HCT116 (cell line): ENCODE data around the gene VCPKMT. TPM values are rescaled to one million over a fixed set of nuclear protein-coding genes. Genes with fewer than 3 reads are reported as not detected.

Experiments used
- ATAC-seq: fragments of 200-7000 bp; cut with Tn5 transposase; 2 replicates; pipeline ENCODE4 v1.9.1; 2020; ENCODE audit warnings: mild to moderate bottlenecking, moderate library complexity
- BruUV-seq: library from RNA; stranded (reverse); fragments of 400-500 nt; replicated peaks from 2 replicates; lab custom pipeline; 2021; lab: Mats Ljungman, UMichigan
- CTCF ChIA-PET: fragments of 300-600 bp; sonication (Branson Sonifier 250); formaldehyde crosslinking; loops from one replicate; lab custom pipeline; 2021; ENCODE audit warnings: antibody characterized with exemption; lab: Charles Lee
- POLR2A ChIA-PET: fragments of 300-600, 350-600 bp; sonication (Branson Sonifier 250); formaldehyde crosslinking; loops from one replicate; lab custom pipeline; 2021; ENCODE audit warnings: antibody characterized with exemption; lab: Charles Lee
- RAD21 ChIA-PET, 2 experiments: fragments of 300-600 bp; sonication (Branson Sonifier 250); formaldehyde crosslinking; loops; one replicate each; lab custom pipeline; 2023; ENCODE audit warnings: low total read pairs in 2 of 2; ENCODE audit not compliant: uncharacterized antibody in 2 of 2, unreplicated experiment in 2 of 2, low non-redundant PET in 1 of 2; lab: Charles Lee
- DNase-seq: peaks from one replicate; pipeline ENCODE4 v3.0.0-alpha.2; 2010; ENCODE audit warnings: low read depth, low spot score
- H2AFZ ChIP-seq: fragments of 200-600 bp; shearing (Covaris generic), sonication (generic); 2 replicates; pipeline ENCODE4 v1.6.1; 2017; ENCODE audit warnings: low read depth, mixed run types, mixed read lengths, antibody characterized with exemption, low read length; ENCODE audit not compliant: poor library complexity, severe bottlenecking
- H3K27ac ChIP-seq: 2 replicates; pipeline ENCODE4 v1.5.1; 2012; ENCODE audit warnings: low read depth, low read length
- H3K27me3 ChIP-seq: fragments of 200-600 bp; sonication (generic); 2 replicates; pipeline ENCODE4 v1.6.1; 2016; ENCODE audit warnings: mixed run types, low read length, mixed read lengths; ENCODE audit not compliant: insufficient read depth
- H3K36me3 ChIP-seq, 2 experiments: fragments of 200-500 bp in 1 of 2; fragments of 200-600 bp in 1 of 2; sonication (Bioruptor generic) in 1 of 2; sonication (generic) in 1 of 2; 2 replicates each; pipeline versions ENCODE4 v1.5.1 to v1.6.1; 2014 to 2016; ENCODE audit warnings: low read length in 2 of 2, inconsistent platforms in 1 of 2, mixed read lengths in 1 of 2, mixed run types in 1 of 2; ENCODE audit not compliant: insufficient read depth in 2 of 2, control insufficient read depth in 1 of 2
- H3K4me1 ChIP-seq, 2 experiments: fragments of 200-600 bp in 1 of 2; sonication (generic) in 1 of 2; 2 replicates each; pipeline versions ENCODE4 v1.5.1 to v1.6.1; 2012 to 2017; ENCODE audit warnings: low read length in 2 of 2, inconsistent platforms in 1 of 2, mild to moderate bottlenecking in 1 of 2, mixed read lengths in 1 of 2, mixed run types in 1 of 2, moderate library complexity in 1 of 2; ENCODE audit not compliant: insufficient read depth in 2 of 2, control insufficient read depth in 1 of 2
- H3K4me2 ChIP-seq: fragments of 200-600 bp; sonication (generic); 2 replicates; pipeline ENCODE4 v1.6.1; 2017; ENCODE audit warnings: mixed run types, low read length, mixed read lengths
- H3K4me3 ChIP-seq, 2 experiments: fragments of 200-600 bp in 1 of 2; sonication (generic) in 1 of 2; replicated peaks in 1 of 2; 2 replicates each; pipeline ENCODE4 v1.5.1; 2011 to 2016; ENCODE audit warnings: low read length in 2 of 2, control low read depth in 1 of 2, low read depth in 1 of 2, mild to moderate bottlenecking in 1 of 2, mixed read lengths in 1 of 2, mixed run types in 1 of 2
- H3K79me2 ChIP-seq: fragments of 200-600 bp; sonication (generic); 2 replicates; pipeline ENCODE4 v1.6.1; 2017; ENCODE audit warnings: mild to moderate bottlenecking, mixed run types, low read length, moderate library complexity, mixed read lengths; ENCODE audit not compliant: insufficient read depth
- H3K9ac ChIP-seq: fragments of 200-600 bp; sonication (generic); 2 replicates; pipeline ENCODE4 v1.6.1; 2016; ENCODE audit warnings: low read length, mixed read lengths
- H3K9me2 ChIP-seq: fragments of 200-600 bp; sonication (generic), shearing (Covaris generic); 2 replicates; pipeline ENCODE4 v1.6.1; 2017; ENCODE audit warnings: mixed run types, mild to moderate bottlenecking, moderate library complexity; ENCODE audit not compliant: insufficient read depth
- H3K9me3 ChIP-seq, 2 experiments: fragments of 200-500 bp in 1 of 2; fragments of 200-600 bp in 1 of 2; sonication (Bioruptor generic) in 1 of 2; sonication (generic) in 1 of 2; 2 replicates each; pipeline ENCODE4 v1.6.1; 2014 to 2017; ENCODE audit warnings: low read length in 2 of 2, mixed read lengths in 2 of 2, inconsistent platforms in 1 of 2, low read depth in 1 of 2, mild to moderate bottlenecking in 1 of 2, mixed run types in 1 of 2, moderate library complexity in 1 of 2; ENCODE audit not compliant: control insufficient read depth in 1 of 2, insufficient read depth in 1 of 2
- H4K20me1 ChIP-seq: fragments of 200-600 bp; sonication (generic), shearing (Covaris generic); 2 replicates; pipeline ENCODE4 v1.6.1; 2017; ENCODE audit warnings: mixed run types, mild to moderate bottlenecking, moderate library complexity; ENCODE audit not compliant: insufficient read depth
- ATF3 ChIP-seq: IDR thresholded peaks from 2 replicates; pipeline ENCODE4 v1.6.1; 2012
- CBX3 ChIP-seq: IDR thresholded peaks from 2 replicates; pipeline ENCODE4 v1.6.1; 2012; ENCODE audit warnings: low read depth
- CEBPB ChIP-seq: IDR thresholded peaks from 2 replicates; pipeline ENCODE4 v1.6.1; 2012; ENCODE audit warnings: low read depth
- EGR1 ChIP-seq: IDR thresholded peaks from 2 replicates; pipeline ENCODE4 v1.6.1; 2012; ENCODE audit warnings: low read depth
- EZH2phosphoT487 ChIP-seq: fragments of 200-600 bp; IDR thresholded peaks from 2 replicates; pipeline ENCODE4 v1.6.1; 2018; ENCODE audit warnings: antibody characterized with exemption, borderline replicate concordance
- FOSL1 ChIP-seq: IDR thresholded peaks from 2 replicates; pipeline ENCODE4 v1.6.1; 2012; ENCODE audit warnings: low read depth
- JUND ChIP-seq: IDR thresholded peaks from 2 replicates; pipeline ENCODE4 v1.6.1; 2012
- MAX ChIP-seq: IDR thresholded peaks from 2 replicates; pipeline ENCODE4 v1.6.1; 2012
- POLR2A ChIP-seq: IDR thresholded peaks from 2 replicates; pipeline ENCODE4 v1.7.0; 2011; ENCODE audit warnings: borderline replicate concordance; ENCODE audit not compliant: insufficient read depth, insufficient read length; ENCODE audit errors: extremely low read depth
- RAD21 ChIP-seq: IDR thresholded peaks from 2 replicates; pipeline ENCODE4 v1.6.1; 2012; ENCODE audit warnings: low read depth, mild to moderate bottlenecking
- REST ChIP-seq: IDR thresholded peaks from 2 replicates; pipeline ENCODE4 v1.6.1; 2012; ENCODE audit warnings: low read depth
- SIN3A ChIP-seq: IDR thresholded peaks from 2 replicates; pipeline ENCODE4 v1.6.1; 2012; ENCODE audit warnings: low read depth
- SP1 ChIP-seq: IDR thresholded peaks from 2 replicates; pipeline ENCODE4 v1.6.1; 2012; ENCODE audit warnings: low read depth
- SRF ChIP-seq: IDR thresholded peaks from 2 replicates; pipeline ENCODE4 v1.6.1; 2012; ENCODE audit warnings: low read depth
- TCF7L2 ChIP-seq: IDR thresholded peaks from 2 replicates; pipeline ENCODE4 v1.7.0; 2011; ENCODE audit warnings: borderline replicate concordance, inconsistent platforms; ENCODE audit not compliant: insufficient read depth, insufficient read length; ENCODE audit errors: extremely low read depth
- YY1 ChIP-seq: IDR thresholded peaks from 2 replicates; pipeline ENCODE4 v1.6.1; 2011; ENCODE audit warnings: low read length, low read depth, moderate library complexity, mild to moderate bottlenecking; ENCODE audit not compliant: insufficient replicate concordance; ENCODE audit errors: extremely low read depth
- ZBTB33 ChIP-seq: IDR thresholded peaks from 2 replicates; pipeline ENCODE4 v1.6.1; 2011; ENCODE audit warnings: mild to moderate bottlenecking, low read length, moderate library complexity; ENCODE audit not compliant: insufficient replicate concordance; ENCODE audit errors: extremely low read depth
- ZFX ChIP-seq: fragments of 450-650 bp; IDR thresholded peaks from 2 replicates; pipeline ENCODE4 v1.6.1; 2017
- intact Hi-C: fragments of 100-400 bp; cut with micrococcal nuclease; formaldehyde crosslinking; loops from 2 replicates; pipeline ENCODE4 v1.10.0; 2022
- total RNA-seq: library from RNA; stranded (reverse); gene quantifications from one replicate; pipeline ENCODE4 v1.2.1, GENCODE V29; 2021; ENCODE audit not compliant: unreplicated experiment
- TF ChIP-seq, protein P1 (sequence below), 3 experiments: fragments of 200-600 bp in 1 of 3; sonication (generic) in 1 of 3; IDR thresholded peaks in 2 of 3; conservative IDR thresholded peaks in 1 of 3; 2 replicates each; pipeline ENCODE4 v1.5.1; 2012 to 2017; ENCODE audit warnings: low read depth in 2 of 3, low read length in 2 of 3, antibody characterized with exemption in 1 of 3, borderline replicate concordance in 1 of 3, control low read depth in 1 of 3, mild to moderate bottlenecking in 1 of 3, mixed read lengths in 1 of 3, mixed run types in 1 of 3, moderate library complexity in 1 of 3; ENCODE audit not compliant: insufficient read depth in 1 of 3

VCPKMT gene
- total RNA-seq, 1 experiment from 2014 or later = 9.7 TPM

DNA sequence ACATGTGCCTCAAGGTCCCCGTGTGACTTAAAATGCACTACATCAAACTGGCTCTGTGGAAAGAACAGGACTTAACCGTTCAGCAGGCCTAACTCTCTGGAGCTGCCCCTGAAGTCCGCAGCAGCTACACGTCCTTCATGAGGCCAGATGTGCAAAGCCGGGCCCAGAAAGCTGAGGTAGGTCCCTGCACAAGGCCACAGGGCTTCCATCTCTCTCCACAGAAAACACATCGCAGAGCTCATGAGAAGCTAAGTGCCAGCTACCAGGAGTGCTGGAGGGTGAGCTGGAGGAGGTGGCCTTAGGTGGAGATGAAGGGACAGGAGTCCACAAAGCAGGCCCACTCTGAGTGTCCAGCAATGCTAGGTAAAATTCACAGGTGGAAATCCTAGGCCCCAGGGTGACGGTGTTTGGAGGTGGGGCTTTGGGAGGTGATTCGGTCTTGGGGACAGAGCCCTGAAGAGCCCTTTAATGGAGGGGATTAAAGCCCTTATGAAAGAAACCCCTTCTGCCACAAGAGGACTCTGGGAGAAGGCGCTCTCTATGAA is 52.4 kb downstream of the VCPKMT start:
- Histone ChIP-seq H3K27ac (no peak overlapping the region), H3K27me3 (no peaks in the 10 kb centered on the region), H3K4me3 (no peak overlapping the region), H4K20me1 (no peaks in the 10 kb centered on the region), H3K9me2 (no peaks in the 10 kb centered on the region), H2AFZ (no peak overlapping the region), H3K36me3 (no peaks in the 10 kb centered on the region), H3K4me2 (no peak overlapping the region), H3K9ac (no peak overlapping the region), H3K9me3 (no peaks in the 10 kb centered on the region), H3K79me2 (no peaks in the 10 kb centered on the region), H3K4me1 (peaks cover 37 to 64% of the 10 kb centered on the region in 2 experiments)
- DNase-seq = no peak
- no TSS peak for BruUV-seq
- ChIA-PET CTCF (no interaction called here), RAD21 (interaction anchor here in 1 of 2 experiments (0.6 kb wide), 1 partner anchor 63 kb away, joined by 4 read pairs; no protein-coding TSS in a partner anchor), POLR2A (no interaction called here)
- intact Hi-C loops = no loop called here
- ATAC-seq = no peak
- TF ChIP-seq FOSL1 (no peak), ATF3 (no peak), RAD21 (no peak), SP1 (no peak), TCF7L2 (no peak), POLR2A (no peak), ZBTB33 (no peak), CBX3 (no peak), EGR1 (no peak), JUND (no peak), SIN3A (no peak), ZFX (no peak), REST (no peak), SRF (no peak), YY1 (no peak), EZH2phosphoT487 (no peak), CEBPB (no peak), MAX (no peak)
- TF ChIP-seq, protein P1, sequence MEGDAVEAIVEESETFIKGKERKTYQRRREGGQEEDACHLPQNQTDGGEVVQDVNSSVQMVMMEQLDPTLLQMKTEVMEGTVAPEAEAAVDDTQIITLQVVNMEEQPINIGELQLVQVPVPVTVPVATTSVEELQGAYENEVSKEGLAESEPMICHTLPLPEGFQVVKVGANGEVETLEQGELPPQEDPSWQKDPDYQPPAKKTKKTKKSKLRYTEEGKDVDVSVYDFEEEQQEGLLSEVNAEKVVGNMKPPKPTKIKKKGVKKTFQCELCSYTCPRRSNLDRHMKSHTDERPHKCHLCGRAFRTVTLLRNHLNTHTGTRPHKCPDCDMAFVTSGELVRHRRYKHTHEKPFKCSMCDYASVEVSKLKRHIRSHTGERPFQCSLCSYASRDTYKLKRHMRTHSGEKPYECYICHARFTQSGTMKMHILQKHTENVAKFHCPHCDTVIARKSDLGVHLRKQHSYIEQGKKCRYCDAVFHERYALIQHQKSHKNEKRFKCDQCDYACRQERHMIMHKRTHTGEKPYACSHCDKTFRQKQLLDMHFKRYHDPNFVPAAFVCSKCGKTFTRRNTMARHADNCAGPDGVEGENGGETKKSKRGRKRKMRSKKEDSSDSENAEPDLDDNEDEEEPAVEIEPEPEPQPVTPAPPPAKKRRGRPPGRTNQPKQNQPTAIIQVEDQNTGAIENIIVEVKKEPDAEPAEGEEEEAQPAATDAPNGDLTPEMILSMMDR (IDR thresholded peaks at IDR 0.05 in 2 of 3, conservative IDR thresholded peaks at IDR 0.05 in 1 of 3; ENCODE audit: borderline replicate concordance in 1 of 3, insufficient read depth in 1 of 3, low read depth in 2 of 3, low read length in 2 of 3) = no peak
